Measurements from ENCODE around the gene HUNK. TPM values are rescaled to one million over a fixed set of nuclear protein-coding genes. Genes with fewer than 3 reads are reported as not detected.

The HUNK gene
- total and polyA plus RNA-seq, 2 of the 8 experiments (the other 6 are each of a cell fraction or from before 2014, with no cell fraction given), result 1.9 to 10.2 TPM

- no peaks in the 10 kb centered on the region for H3K27me3 ChIP-seq (replicated peaks in 1 of 4; ENCODE audit: control insufficient read depth in 3 of 4, extremely low read depth in 1 of 4, insufficient read depth in 3 of 4, low read length in 3 of 4)
- H4K91ac ChIP-seq (replicated peaks; ENCODE audit: insufficient read length, low read length), result no peak overlapping the region
- H3K4ac ChIP-seq (replicated peaks; ENCODE audit: insufficient read length, low read depth, low read length), result no peak overlapping the region
- no peaks in the 10 kb centered on the region for H4K20me1 ChIP-seq (replicated peaks in 1 of 2; ENCODE audit: control insufficient read depth in 1 of 2, insufficient read depth in 2 of 2, low read length in 2 of 2)
- H2BK120ac ChIP-seq (replicated peaks; ENCODE audit: low read depth, low read length), result no peak overlapping the region
- no peak overlapping the region for H3K4me3 ChIP-seq (ENCODE audit: extremely low read depth in 1 of 4, insufficient read depth in 2 of 4, low read depth in 3 of 4, low read length in 4 of 4)
- H2BK12ac ChIP-seq (ENCODE audit: low read depth, low read length), result no peak overlapping the region
- FAIRE-seq, result no peak
- no peaks in the 10 kb centered on the region for H3K4me1 ChIP-seq (replicated peaks in 1 of 4; ENCODE audit: control insufficient read depth in 3 of 4, insufficient read depth in 4 of 4, low read length in 3 of 4)
- no peak overlapping the region for H2BK15ac ChIP-seq (ENCODE audit: low read length)
- CTCF ChIA-PET (ENCODE audit: partially characterized antibody), result interaction anchor here (0.9 to 1.3 kb wide), 3 partner anchors 22 to 397 kb away, joined by 3 read pairs; no protein-coding TSS in a partner anchor
- no peak overlapping the region for H3K14ac ChIP-seq (ENCODE audit: insufficient read length)
- no peak overlapping the region for H3K23ac ChIP-seq (ENCODE audit: insufficient read length)
- no peak overlapping the region for H3K56ac ChIP-seq (replicated peaks; ENCODE audit: insufficient read length, low read depth, low read length)
- H2AK5ac ChIP-seq (ENCODE audit: low read depth, low read length), result no peak overlapping the region
- H3K18ac ChIP-seq (ENCODE audit: extremely low read depth, low read length), result no peak overlapping the region
- H3K9me3 ChIP-seq (ENCODE audit: insufficient read depth in 2 of 2, low read depth in 1 of 2, low read length in 1 of 2), result no peaks in the 10 kb centered on the region
- no peak overlapping the region for H3K4me2 ChIP-seq (ENCODE audit: insufficient read depth in 1 of 2, low read depth in 2 of 2, low read length in 2 of 2)
- H3K23me2 ChIP-seq (ENCODE audit: low read depth, low read length), result no peaks in the 10 kb centered on the region
- no peaks in the 10 kb centered on the region for H3K79me2 ChIP-seq (ENCODE audit: control insufficient read depth in 1 of 2, insufficient read depth in 2 of 2, low read length in 2 of 2)
- H3K27ac ChIP-seq (ENCODE audit: low read depth, low read length), result no peak overlapping the region
- H2BK5ac ChIP-seq (ENCODE audit: low read depth, low read length), result no peak overlapping the region
- no peak for DNase-seq (ENCODE audit: low read depth in 1 of 2, low spot score in 2 of 2)
- no peak overlapping the region for H2AFZ ChIP-seq (ENCODE audit: low read length)
- no peak overlapping the region for H3K9ac ChIP-seq (replicated peaks in 1 of 4; ENCODE audit: extremely low read depth in 1 of 4, low read depth in 3 of 4, low read length in 3 of 4)
- WGBS, 2 experiments (ENCODE audit: extremely low coverage in 1 of 2, insufficient coverage in 1 of 2, insufficient read length in 1 of 2, insufficient replicate concordance in 2 of 2, low coverage in 1 of 2, low lambda C conversion rate in 2 of 2, missing lambda C conversion rate in 1 of 2), result 94% methylated on average over 3 of the region's 3 CpGs; no CpG with 5 or more reads in 1 of the 2 experiments
- POLR2A ChIA-PET (ENCODE audit: partially characterized antibody), result interaction anchor here (0.8 kb wide), 1 partner anchor 66 kb away, joined by 3 read pairs; no protein-coding TSS in a partner anchor
- TF ChIP-seq ATF2 (IDR thresholded peaks at IDR 0.05; ENCODE audit: low read length), result no peak
- no peak for TF ChIP-seq BRCA1 (IDR thresholded peaks at IDR 0.05; ENCODE audit: low read depth, low read length)
- TF ChIP-seq POLR2AphosphoS5 (IDR thresholded peaks at IDR 0.05; ENCODE audit: low read depth, low read length), result no peak
- TF ChIP-seq CBX5 (IDR thresholded peaks at IDR 0.05; ENCODE audit: low read depth, low read length), result no peak
- TF ChIP-seq TEAD4 (IDR thresholded peaks at IDR 0.05; ENCODE audit: low read depth, low read length), result no peak
- H4K8ac ChIP-seq (ENCODE audit: extremely low read depth, insufficient read depth, low read length), result no peak overlapping the region
- no peak overlapping the region for H4K5ac ChIP-seq (ENCODE audit: insufficient read length, low read depth, low read length)
- no peaks in the 10 kb centered on the region for H3K36me3 ChIP-seq (ENCODE audit: control insufficient read depth in 2 of 4, insufficient read depth in 4 of 4, low read length in 3 of 4)
- H3K79me1 ChIP-seq (ENCODE audit: low read depth, low read length), result no peaks in the 10 kb centered on the region; the same call in 1 of the 2 replicates
- no peak overlapping the region for H2BK20ac ChIP-seq (ENCODE audit: low read length)
These were observed 12.0 kb upstream of the HUNK start for GRCh38 chr21:31860851-31861250.
